H1 (cell line): ENCODE results near the gene PPM1N. TPM values are rescaled to one million over a fixed set of nuclear protein-coding genes. Genes with fewer than 3 reads are reported as not detected.

Experiments used
- ASH2L ChIP-seq: fragments of 200-600, 300-600 bp; sonication (generic); IDR thresholded peaks from one replicate; pipeline ENCODE4 v1.7.1; 2017; ENCODE audit warnings: low read length
- CBX8 ChIP-seq: fragments of 300-800, 300-1000 bp; sonication (generic); IDR thresholded peaks from 2 replicates; pipeline ENCODE4 v1.7.1; 2016; ENCODE audit warnings: low read depth, low read length, borderline replicate concordance
- CHD1 ChIP-seq: IDR thresholded peaks from 2 replicates; pipeline ENCODE4 v1.6.1; 2012; ENCODE audit warnings: low read depth, low read length, improper control_type of control experiment
- EP300 ChIP-seq, 2 experiments: IDR thresholded peaks; 1 replicate in 1 of 2; 2 replicates in 1 of 2; pipeline ENCODE4 v1.6.1; 2011 to 2012; ENCODE audit warnings: low read depth in 2 of 2, low read length in 2 of 2, mild to moderate bottlenecking in 2 of 2, borderline replicate concordance in 1 of 2, inconsistent platforms in 1 of 2, moderate library complexity in 1 of 2
- FOSL1 ChIP-seq: IDR thresholded peaks from 2 replicates; pipeline ENCODE4 v1.6.1; 2011; ENCODE audit warnings: mild to moderate bottlenecking, low read depth, low read length, moderate library complexity; ENCODE audit not compliant: insufficient read depth
- SIN3A ChIP-seq, 2 experiments: IDR thresholded peaks in 1 of 2; conservative IDR thresholded peaks in 1 of 2; 2 replicates each; pipeline ENCODE4 v1.6.1; 2011 to 2012; ENCODE audit warnings: low read length in 2 of 2, improper control_type of control experiment in 1 of 2, low read depth in 1 of 2, mild to moderate bottlenecking in 1 of 2
- SP1 ChIP-seq: IDR thresholded peaks from 2 replicates; pipeline ENCODE4 v1.6.1; 2011; ENCODE audit warnings: low read depth, low read length
- TBP ChIP-seq: IDR thresholded peaks from 2 replicates; pipeline ENCODE4 v1.6.1; 2011; ENCODE audit warnings: low read depth, low read length, improper control_type of control experiment
- polyA plus RNA-seq, 7 experiments: library from polyadenylated mRNA; depleted of rRNA in 3 of 7; stranded (reverse) in 5 of 7; unstranded in 2 of 7; fragments of >200 nt in 5 of 7; fragments of 200-250 nt in 2 of 7; gene quantifications; 1 replicate in 5 of 7; 2 replicates in 1 of 7; 4 replicates in 1 of 7; pipeline versions ENCODE4 v1.2.1 to v1.2.3, GENCODE V29; 2011 to 2013; ENCODE audit warnings: missing spikeins in 2 of 7, mixed read lengths in 2 of 7
- total RNA-seq: library from RNA; stranded (reverse); fragmentation: NEBNext Ultra II Directional; extraction: Animal tissue kit (Norgen Biotek cat#: 25700); gene quantifications from 2 replicates; pipeline ENCODE4 v1.2.1, GENCODE V29; 2021

PPM1N gene
- total and polyA plus RNA-seq, 2 of the 8 experiments (the other 6 are each of a cell fraction or from before 2014, with no cell fraction given): 12.2 to 14.4 TPM

DNA sequence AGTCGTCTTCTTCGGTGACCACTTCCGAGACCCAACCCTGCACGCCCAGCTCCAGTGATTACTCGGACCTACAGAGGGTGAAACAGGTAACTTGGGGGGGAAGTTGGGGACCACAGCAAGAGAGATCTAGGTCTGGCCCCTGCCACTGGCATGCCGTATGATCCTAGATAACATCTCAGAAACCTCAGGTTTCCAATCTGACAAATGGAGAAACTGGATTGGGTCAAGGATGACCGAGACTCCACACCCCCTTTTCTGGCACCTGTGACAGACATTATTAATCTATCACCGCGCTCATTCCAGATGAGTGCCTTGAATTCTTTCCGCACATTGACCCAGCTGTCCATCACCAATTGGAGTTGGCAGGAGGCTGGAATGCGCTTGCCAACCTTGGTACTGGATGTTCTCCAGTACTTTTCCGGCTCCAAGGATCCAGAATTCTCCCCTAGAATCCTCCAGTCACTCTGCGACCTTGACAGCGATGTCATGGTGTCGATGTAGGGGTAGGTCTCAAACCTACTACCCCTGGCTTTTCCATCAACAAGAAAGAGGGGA is 26.4 kb downstream of the PPM1N start (continued):
- no peak for TF ChIP-seq CBX8
- no peak for TF ChIP-seq CHD1
- no peak for TF ChIP-seq SP1
- no peak for TF ChIP-seq SIN3A (conservative IDR thresholded peaks at IDR 0.05 in 1 of 2, IDR thresholded peaks at IDR 0.05 in 1 of 2; ENCODE audit: low read depth in 1 of 2, low read length in 2 of 2)
- no peak for TF ChIP-seq FOSL1
- no peak for TF ChIP-seq ASH2L
- TF ChIP-seq TBP: no peak
- TF ChIP-seq EP300 (IDR thresholded peaks at IDR 0.05; ENCODE audit: borderline replicate concordance in 1 of 2, low read depth in 2 of 2, low read length in 2 of 2): no peak
